WTC11 (cell line): ENCODE results near the gene STAM2. TPM values are rescaled to one million over a fixed set of nuclear protein-coding genes. Genes with fewer than 3 reads are reported as not detected.
"Not testable (repeated sequence)": the region's sequence is repeated elsewhere in the genome, so short reads cannot be mapped to it uniquely, and the experiment has no call there.

Source experiments
- ATAC-seq: fragments of 200-7000 bp; cut with Tn5 transposase; 2 replicates; pipeline ENCODE4 v1.10.0; 2021; ENCODE audit warnings: mild to moderate bottlenecking, moderate library complexity
- CTCF ChIA-PET: fragments of 300-600 bp; sonication (Branson Sonifier 250); formaldehyde crosslinking; loops from one replicate; lab custom pipeline; 2021; ENCODE audit warnings: antibody characterized with exemption; lab: Charles Lee
- POLR2A ChIA-PET: fragments of 350-600 bp; sonication (Branson Sonifier 250); formaldehyde crosslinking; loops from one replicate; lab custom pipeline; 2021; ENCODE audit warnings: antibody characterized with exemption; lab: Charles Lee
- DNase-seq: peaks from one replicate; pipeline ENCODE4 v3.0.0; 2021; ENCODE audit warnings: low spot score
- H3K27ac Mint-ChIP-seq: 2 replicates; pipeline ENCODE4 v1.8.0; 2021; ENCODE audit warnings: mixed read lengths
- H3K27me3 Mint-ChIP-seq: 2 replicates; pipeline ENCODE4 v1.8.0; 2021; ENCODE audit warnings: low read depth, mild to moderate bottlenecking, moderate library complexity, mixed read lengths
- H3K36me3 Mint-ChIP-seq: 2 replicates; pipeline ENCODE4 v1.8.0; 2021; ENCODE audit warnings: mixed read lengths
- H3K4me1 Mint-ChIP-seq: 2 replicates; pipeline ENCODE4 v1.8.0; 2022; ENCODE audit warnings: mixed read lengths
- H3K4me3 Mint-ChIP-seq: 2 replicates; pipeline ENCODE4 v1.8.0; 2021; ENCODE audit warnings: mild to moderate bottlenecking, moderate library complexity, mixed read lengths
- H3K9me3 Mint-ChIP-seq: 2 replicates; pipeline ENCODE4 v1.8.0; 2021; ENCODE audit warnings: mixed read lengths
- ATF1 ChIP-seq: sonication (generic); formaldehyde crosslinking; IDR thresholded peaks from 2 replicates; pipeline ENCODE4 v1.8.1; 2023; ENCODE audit warnings: mild to moderate bottlenecking, moderate library complexity, missing genetic modification reagents
- CBFB ChIP-seq: sonication (generic); formaldehyde crosslinking; IDR thresholded peaks from 2 replicates; pipeline ENCODE4 v1.8.1; 2022; ENCODE audit warnings: mild to moderate bottlenecking, low read depth, missing genetic modification reagents
- ELF4 ChIP-seq: sonication (generic); formaldehyde crosslinking; IDR thresholded peaks from 2 replicates; pipeline ENCODE4 v1.8.1; 2022; ENCODE audit warnings: low read depth, mild to moderate bottlenecking, moderate library complexity, missing genetic modification reagents
- ESRRA ChIP-seq: sonication (generic); formaldehyde crosslinking; IDR thresholded peaks from 2 replicates; pipeline ENCODE4 v1.8.1; 2022; ENCODE audit warnings: mild to moderate bottlenecking, missing genetic modification reagents, borderline replicate concordance
- ETV6 ChIP-seq: sonication (generic); formaldehyde crosslinking; IDR thresholded peaks from 2 replicates; pipeline ENCODE4 v1.8.1; 2022; ENCODE audit warnings: mild to moderate bottlenecking, missing genetic modification reagents
- GRHL2 ChIP-seq: fragments of 250-450 bp; sonication (Bioruptor Pico); IDR thresholded peaks from 2 replicates; pipeline ENCODE4 v1.8.0; 2022; ENCODE audit warnings: mild to moderate bottlenecking, moderate library complexity; ENCODE audit not compliant: insufficient replicate concordance, severe bottlenecking
- MXD4 ChIP-seq: fragments of 250-450 bp; sonication (Bioruptor Pico); IDR thresholded peaks from 2 replicates; pipeline ENCODE4 v1.8.0; 2021; ENCODE audit warnings: mild to moderate bottlenecking, moderate library complexity, borderline replicate concordance
- MYBL2 ChIP-seq: sonication (generic); formaldehyde crosslinking; IDR thresholded peaks from 2 replicates; pipeline ENCODE4 v1.8.1; 2023; ENCODE audit warnings: mild to moderate bottlenecking, moderate library complexity, missing genetic modification reagents
- NFATC4 ChIP-seq: fragments of 250-450 bp; sonication (Bioruptor Pico); IDR thresholded peaks from 2 replicates; pipeline ENCODE4 v1.9.0; 2021; ENCODE audit warnings: mild to moderate bottlenecking
- ZBTB21 ChIP-seq: sonication (generic); formaldehyde crosslinking; IDR thresholded peaks from 2 replicates; pipeline ENCODE4 v1.8.1; 2023; ENCODE audit warnings: mild to moderate bottlenecking, missing genetic modification reagents, borderline replicate concordance
- ZNF138 ChIP-seq: sonication (generic); formaldehyde crosslinking; conservative IDR thresholded peaks from 2 replicates; pipeline ENCODE4 v1.8.1; 2022; ENCODE audit warnings: mild to moderate bottlenecking, moderate library complexity, missing genetic modification reagents
- total RNA-seq: library from RNA; stranded (reverse); gene quantifications from 3 replicates; pipeline ENCODE4 v1.2.3, GENCODE V29; 2021
- TF ChIP-seq, protein P1 (sequence below): sonication (generic); formaldehyde crosslinking; IDR thresholded peaks from 2 replicates; pipeline ENCODE4 v1.8.1; 2022; ENCODE audit warnings: missing genetic modification reagents, borderline replicate concordance
- TF ChIP-seq, protein P2 (sequence below): sonication (generic); formaldehyde crosslinking; IDR thresholded peaks from 2 replicates; pipeline ENCODE4 v1.8.1; 2023; ENCODE audit warnings: mild to moderate bottlenecking, missing genetic modification reagents, borderline replicate concordance
- TF ChIP-seq, protein P3 (sequence below): fragments of 250-450 bp; sonication (Bioruptor Pico); IDR thresholded peaks from 2 replicates; pipeline ENCODE4 v2.1.2; 2022; ENCODE audit warnings: mild to moderate bottlenecking, moderate library complexity
- TF ChIP-seq, protein P4 (sequence below): fragments of 250-450 bp; sonication (Bioruptor Pico); IDR thresholded peaks from 2 replicates; pipeline ENCODE4 v1.9.0; 2021; ENCODE audit warnings: moderate library complexity, mild to moderate bottlenecking, inconsistent platforms, borderline replicate concordance
- TF ChIP-seq, protein P5 (sequence below): fragments of 250-450 bp; sonication (Bioruptor Pico); IDR thresholded peaks from 2 replicates; pipeline ENCODE4 v1.9.0; 2021; ENCODE audit warnings: mild to moderate bottlenecking, borderline replicate concordance

The STAM2 gene
- total RNA-seq, 1 experiment from 2014 or later: 9.0 TPM

DNA sequence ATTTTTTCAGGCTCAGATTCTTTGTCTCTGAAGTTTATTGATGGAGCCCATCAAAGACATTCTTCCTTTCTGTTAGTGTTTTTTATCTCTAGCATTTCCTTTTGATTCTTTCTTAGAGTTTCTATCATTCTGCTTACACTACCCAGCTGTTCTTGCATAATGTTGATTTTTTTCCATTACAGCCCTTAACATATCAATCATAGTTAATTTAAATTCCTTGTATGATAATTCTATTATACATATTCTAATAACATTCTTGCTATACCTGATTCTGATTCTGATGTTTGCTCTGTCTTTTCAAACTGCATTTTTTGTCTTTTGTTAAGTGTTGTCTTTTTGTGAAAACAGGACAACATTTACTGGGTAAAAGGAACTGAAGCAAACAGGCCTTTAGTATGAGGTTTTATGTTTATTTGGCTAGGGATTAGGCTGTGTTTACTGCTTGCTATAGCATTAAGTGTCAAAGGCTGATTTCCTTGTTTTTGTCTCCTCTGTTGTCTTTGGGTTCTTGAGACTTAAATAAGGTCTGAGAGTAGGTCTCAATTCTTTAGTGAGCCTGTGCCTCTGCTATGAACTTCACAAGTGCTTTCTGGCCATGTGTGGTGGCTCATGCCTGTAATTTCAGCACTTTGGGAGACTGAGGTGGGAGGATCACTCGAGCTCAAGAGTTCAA is 8.0 kb upstream of the STAM2 start:
- H3K4me3 Mint-ChIP-seq: no peak overlapping the region
- no peak for TF ChIP-seq GRHL2 (CRISPR knock-in tag)
- TF ChIP-seq MXD4 (CRISPR knock-in tag): no peak
- no peak for TF ChIP-seq ESRRA
- TF ChIP-seq, protein P1, sequence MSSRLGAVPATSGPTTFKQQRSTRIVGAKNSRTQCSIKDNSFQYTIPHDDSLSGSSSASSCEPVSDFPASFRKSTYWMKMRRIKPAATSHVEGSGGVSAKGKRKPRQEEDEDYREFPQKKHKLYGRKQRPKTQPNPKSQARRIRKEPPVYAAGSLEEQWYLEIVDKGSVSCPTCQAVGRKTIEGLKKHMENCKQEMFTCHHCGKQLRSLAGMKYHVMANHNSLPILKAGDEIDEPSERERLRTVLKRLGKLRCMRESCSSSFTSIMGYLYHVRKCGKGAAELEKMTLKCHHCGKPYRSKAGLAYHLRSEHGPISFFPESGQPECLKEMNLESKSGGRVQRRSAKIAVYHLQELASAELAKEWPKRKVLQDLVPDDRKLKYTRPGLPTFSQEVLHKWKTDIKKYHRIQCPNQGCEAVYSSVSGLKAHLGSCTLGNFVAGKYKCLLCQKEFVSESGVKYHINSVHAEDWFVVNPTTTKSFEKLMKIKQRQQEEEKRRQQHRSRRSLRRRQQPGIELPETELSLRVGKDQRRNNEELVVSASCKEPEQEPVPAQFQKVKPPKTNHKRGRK (CRISPR knock-in tag): no peak
- TF ChIP-seq, protein P2, sequence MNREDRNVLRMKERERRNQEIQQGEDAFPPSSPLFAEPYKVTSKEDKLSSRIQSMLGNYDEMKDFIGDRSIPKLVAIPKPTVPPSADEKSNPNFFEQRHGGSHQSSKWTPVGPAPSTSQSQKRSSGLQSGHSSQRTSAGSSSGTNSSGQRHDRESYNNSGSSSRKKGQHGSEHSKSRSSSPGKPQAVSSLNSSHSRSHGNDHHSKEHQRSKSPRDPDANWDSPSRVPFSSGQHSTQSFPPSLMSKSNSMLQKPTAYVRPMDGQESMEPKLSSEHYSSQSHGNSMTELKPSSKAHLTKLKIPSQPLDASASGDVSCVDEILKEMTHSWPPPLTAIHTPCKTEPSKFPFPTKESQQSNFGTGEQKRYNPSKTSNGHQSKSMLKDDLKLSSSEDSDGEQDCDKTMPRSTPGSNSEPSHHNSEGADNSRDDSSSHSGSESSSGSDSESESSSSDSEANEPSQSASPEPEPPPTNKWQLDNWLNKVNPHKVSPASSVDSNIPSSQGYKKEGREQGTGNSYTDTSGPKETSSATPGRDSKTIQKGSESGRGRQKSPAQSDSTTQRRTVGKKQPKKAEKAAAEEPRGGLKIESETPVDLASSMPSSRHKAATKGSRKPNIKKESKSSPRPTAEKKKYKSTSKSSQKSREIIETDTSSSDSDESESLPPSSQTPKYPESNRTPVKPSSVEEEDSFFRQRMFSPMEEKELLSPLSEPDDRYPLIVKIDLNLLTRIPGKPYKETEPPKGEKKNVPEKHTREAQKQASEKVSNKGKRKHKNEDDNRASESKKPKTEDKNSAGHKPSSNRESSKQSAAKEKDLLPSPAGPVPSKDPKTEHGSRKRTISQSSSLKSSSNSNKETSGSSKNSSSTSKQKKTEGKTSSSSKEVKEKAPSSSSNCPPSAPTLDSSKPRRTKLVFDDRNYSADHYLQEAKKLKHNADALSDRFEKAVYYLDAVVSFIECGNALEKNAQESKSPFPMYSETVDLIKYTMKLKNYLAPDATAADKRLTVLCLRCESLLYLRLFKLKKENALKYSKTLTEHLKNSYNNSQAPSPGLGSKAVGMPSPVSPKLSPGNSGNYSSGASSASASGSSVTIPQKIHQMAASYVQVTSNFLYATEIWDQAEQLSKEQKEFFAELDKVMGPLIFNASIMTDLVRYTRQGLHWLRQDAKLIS (CRISPR knock-in tag): no peak
- TF ChIP-seq ETV6 (CRISPR knock-in tag): no peak
- TF ChIP-seq, protein P3, sequence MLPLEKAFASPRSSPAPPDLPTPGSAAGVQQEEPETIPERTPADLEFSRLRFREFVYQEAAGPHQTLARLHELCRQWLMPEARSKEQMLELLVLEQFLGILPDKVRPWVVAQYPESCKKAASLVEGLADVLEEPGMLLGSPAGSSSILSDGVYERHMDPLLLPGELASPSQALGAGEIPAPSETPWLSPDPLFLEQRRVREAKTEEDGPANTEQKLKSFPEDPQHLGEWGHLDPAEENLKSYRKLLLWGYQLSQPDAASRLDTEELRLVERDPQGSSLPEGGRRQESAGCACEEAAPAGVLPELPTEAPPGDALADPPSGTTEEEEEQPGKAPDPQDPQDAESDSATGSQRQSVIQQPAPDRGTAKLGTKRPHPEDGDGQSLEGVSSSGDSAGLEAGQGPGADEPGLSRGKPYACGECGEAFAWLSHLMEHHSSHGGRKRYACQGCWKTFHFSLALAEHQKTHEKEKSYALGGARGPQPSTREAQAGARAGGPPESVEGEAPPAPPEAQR (CRISPR knock-in tag): no peak
- no peak for TF ChIP-seq ZNF138 (CRISPR knock-in tag)
- TF ChIP-seq NFATC4 (CRISPR knock-in tag): no peak
- TF ChIP-seq ATF1 (CRISPR knock-in tag): no peak
- TF ChIP-seq, protein P4, sequence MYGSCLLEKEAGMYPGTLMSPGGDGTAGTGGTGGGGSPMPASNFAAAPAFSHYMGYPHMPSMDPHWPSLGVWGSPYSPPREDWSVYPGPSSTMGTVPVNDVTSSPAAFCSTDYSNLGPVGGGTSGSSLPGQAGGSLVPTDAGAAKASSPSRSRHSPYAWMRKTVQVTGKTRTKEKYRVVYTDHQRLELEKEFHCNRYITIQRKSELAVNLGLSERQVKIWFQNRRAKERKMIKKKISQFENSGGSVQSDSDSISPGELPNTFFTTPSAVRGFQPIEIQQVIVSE (CRISPR knock-in tag): no peak
- no peak for TF ChIP-seq MYBL2 (CRISPR knock-in tag)
- H3K27me3 Mint-ChIP-seq: peaks cover 79% of the 10 kb centered on the region
- peaks cover 13% of the 10 kb centered on the region for H3K4me1 Mint-ChIP-seq
- ChIA-PET POLR2A (no interaction called here), CTCF (interaction anchor here (0.7 to 1.0 kb wide), 2 partner anchors 452 to 583 kb away, joined by 3 read pairs; no protein-coding TSS in a partner anchor)
- peaks cover 34% of the 10 kb centered on the region for H3K36me3 Mint-ChIP-seq
- ATAC-seq (peak; percentile 89), DNase-seq (no peak)
- H3K27ac Mint-ChIP-seq: no peak overlapping the region
- H3K9me3 Mint-ChIP-seq: peaks cover 45% of the 10 kb centered on the region

DNA sequence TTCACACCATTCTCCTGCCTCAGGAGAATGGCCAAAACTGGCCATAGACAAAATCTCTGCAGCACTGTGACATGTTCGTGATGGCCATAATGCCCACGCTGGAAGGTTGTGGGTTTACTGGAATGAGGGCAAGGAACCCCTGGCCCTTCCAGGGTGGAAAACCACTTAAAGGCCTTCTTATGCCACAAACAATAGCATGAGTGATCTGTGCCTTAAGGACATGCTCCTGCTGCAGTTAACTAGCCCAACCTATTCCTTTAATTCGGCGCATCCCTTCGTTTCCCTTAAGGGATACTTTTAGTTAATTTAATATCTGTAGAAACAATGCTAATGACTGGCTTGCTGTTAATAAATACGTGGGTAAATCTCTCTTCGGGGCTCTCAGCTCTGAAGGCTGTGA is 2.1 kb upstream of the STAM2 start:
- ATAC-seq, DNase-seq, H3K4me3 Mint-ChIP-seq, POLR2A ChIA-PET, H3K27ac Mint-ChIP-seq: not testable (repeated sequence)
- Mint-ChIP-seq H3K27me3 (peaks cover 39% of the 10 kb centered on the region), H3K9me3 (peaks cover 44% of the 10 kb centered on the region), H3K36me3 (peaks cover 32% of the 10 kb centered on the region), H3K4me1 (peaks cover 10% of the 10 kb centered on the region)
- CTCF ChIA-PET: interaction anchor here (1.9 kb wide), 1 partner anchor 159 kb away, joined by 8 read pairs; no protein-coding TSS in a partner anchor

DNA sequence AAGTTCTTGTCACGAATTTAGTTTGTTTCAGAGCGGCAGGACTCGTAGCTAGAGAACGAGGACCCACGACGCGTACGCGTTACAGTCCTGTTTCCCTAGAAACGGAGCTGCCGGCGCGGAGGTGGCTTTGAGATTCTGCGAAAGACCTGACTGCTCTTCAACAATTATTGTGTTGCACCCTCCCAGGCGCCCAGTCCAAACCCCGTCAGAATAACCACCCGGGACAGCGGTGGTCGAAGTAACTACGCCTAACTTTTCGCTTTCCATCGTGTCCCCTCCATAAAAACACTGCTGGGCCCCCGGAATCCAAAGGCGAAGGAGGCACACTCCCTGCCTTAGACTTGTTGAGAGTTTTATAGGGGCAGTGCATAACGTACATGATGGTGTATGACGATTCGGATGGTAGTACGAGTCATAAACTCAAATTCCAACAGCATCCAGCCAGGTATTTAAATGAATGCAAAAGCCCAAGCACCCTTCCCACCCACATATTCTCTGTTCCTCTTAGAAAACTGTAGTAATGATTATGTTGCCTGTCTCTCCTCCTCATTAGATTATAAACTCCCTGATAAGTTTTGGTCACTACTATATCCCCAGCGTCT is 651 bp upstream of the STAM2 start:
- ChIA-PET CTCF (interaction anchor here (0.5 to 2.3 kb wide), 24 partner anchors 9 to 1046 kb away, joined by 3 to 42 read pairs (median 4); no protein-coding TSS in a partner anchor), POLR2A (no interaction called here)
- H3K4me3 Mint-ChIP-seq: peak overlapping the region; percentile 93
- ATAC-seq (no peak), DNase-seq (no peak)
- peaks cover 26% of the 10 kb centered on the region for H3K36me3 Mint-ChIP-seq
- H3K9me3 Mint-ChIP-seq: peaks cover 36% of the 10 kb centered on the region
- TF ChIP-seq, protein P5, sequence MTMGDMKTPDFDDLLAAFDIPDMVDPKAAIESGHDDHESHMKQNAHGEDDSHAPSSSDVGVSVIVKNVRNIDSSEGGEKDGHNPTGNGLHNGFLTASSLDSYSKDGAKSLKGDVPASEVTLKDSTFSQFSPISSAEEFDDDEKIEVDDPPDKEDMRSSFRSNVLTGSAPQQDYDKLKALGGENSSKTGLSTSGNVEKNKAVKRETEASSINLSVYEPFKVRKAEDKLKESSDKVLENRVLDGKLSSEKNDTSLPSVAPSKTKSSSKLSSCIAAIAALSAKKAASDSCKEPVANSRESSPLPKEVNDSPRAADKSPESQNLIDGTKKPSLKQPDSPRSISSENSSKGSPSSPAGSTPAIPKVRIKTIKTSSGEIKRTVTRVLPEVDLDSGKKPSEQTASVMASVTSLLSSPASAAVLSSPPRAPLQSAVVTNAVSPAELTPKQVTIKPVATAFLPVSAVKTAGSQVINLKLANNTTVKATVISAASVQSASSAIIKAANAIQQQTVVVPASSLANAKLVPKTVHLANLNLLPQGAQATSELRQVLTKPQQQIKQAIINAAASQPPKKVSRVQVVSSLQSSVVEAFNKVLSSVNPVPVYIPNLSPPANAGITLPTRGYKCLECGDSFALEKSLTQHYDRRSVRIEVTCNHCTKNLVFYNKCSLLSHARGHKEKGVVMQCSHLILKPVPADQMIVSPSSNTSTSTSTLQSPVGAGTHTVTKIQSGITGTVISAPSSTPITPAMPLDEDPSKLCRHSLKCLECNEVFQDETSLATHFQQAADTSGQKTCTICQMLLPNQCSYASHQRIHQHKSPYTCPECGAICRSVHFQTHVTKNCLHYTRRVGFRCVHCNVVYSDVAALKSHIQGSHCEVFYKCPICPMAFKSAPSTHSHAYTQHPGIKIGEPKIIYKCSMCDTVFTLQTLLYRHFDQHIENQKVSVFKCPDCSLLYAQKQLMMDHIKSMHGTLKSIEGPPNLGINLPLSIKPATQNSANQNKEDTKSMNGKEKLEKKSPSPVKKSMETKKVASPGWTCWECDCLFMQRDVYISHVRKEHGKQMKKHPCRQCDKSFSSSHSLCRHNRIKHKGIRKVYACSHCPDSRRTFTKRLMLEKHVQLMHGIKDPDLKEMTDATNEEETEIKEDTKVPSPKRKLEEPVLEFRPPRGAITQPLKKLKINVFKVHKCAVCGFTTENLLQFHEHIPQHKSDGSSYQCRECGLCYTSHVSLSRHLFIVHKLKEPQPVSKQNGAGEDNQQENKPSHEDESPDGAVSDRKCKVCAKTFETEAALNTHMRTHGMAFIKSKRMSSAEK (CRISPR knock-in tag): no peak
- TF ChIP-seq ELF4 (CRISPR knock-in tag) (no peak), ZBTB21 (CRISPR knock-in tag) (peak; percentile 8; the same call in 1 of the 2 replicates), CBFB (CRISPR knock-in tag) (no peak; the same call in 1 of the 2 replicates)
- peaks cover 10% of the 10 kb centered on the region for H3K4me1 Mint-ChIP-seq
- H3K27me3 Mint-ChIP-seq: peaks cover 25% of the 10 kb centered on the region
- peak overlapping the region; percentile 81 for H3K27ac Mint-ChIP-seq
